Measurements from ENCODE around the gene WDR45.

DNA sequence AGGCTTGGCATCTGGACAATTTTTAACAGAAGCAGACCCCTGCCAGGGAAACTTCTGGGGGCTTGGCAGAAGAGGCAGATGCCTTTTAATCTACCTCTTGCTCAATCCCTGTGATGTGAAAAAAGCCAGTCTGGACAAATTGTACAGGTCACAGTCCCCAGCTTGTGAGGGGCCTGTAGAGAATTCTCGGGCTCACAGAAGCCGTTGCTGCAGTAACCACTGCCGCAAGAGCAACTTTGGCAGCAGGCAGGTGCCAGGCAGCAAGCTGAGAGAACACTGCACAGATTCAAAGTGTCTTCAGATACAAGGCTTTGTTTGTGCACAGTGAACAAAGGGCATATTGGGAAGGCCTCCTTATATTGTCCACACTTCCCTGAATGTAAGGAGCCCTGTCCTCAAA lies 32.1 kb upstream of the WDR45 start:
- no peak for TF ChIP-seq POLR2AphosphoS5 (IDR thresholded peaks at IDR 0.05; ENCODE audit: low read depth)
- TF ChIP-seq, protein P1, sequence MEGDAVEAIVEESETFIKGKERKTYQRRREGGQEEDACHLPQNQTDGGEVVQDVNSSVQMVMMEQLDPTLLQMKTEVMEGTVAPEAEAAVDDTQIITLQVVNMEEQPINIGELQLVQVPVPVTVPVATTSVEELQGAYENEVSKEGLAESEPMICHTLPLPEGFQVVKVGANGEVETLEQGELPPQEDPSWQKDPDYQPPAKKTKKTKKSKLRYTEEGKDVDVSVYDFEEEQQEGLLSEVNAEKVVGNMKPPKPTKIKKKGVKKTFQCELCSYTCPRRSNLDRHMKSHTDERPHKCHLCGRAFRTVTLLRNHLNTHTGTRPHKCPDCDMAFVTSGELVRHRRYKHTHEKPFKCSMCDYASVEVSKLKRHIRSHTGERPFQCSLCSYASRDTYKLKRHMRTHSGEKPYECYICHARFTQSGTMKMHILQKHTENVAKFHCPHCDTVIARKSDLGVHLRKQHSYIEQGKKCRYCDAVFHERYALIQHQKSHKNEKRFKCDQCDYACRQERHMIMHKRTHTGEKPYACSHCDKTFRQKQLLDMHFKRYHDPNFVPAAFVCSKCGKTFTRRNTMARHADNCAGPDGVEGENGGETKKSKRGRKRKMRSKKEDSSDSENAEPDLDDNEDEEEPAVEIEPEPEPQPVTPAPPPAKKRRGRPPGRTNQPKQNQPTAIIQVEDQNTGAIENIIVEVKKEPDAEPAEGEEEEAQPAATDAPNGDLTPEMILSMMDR (conservative IDR thresholded peaks at IDR 0.05; ENCODE audit: low read depth in 2 of 2): no peak
- TF ChIP-seq EZH2 (IDR thresholded peaks at IDR 0.05; ENCODE audit: low read depth, unreplicated experiment): no peak
